Kidney (tissue), 14 donors: ENCODE measurements around the gene GARIN5B. TPM values are rescaled to one million over a fixed set of nuclear protein-coding genes. Genes with fewer than 3 reads are reported as not detected.

Source experiments
- DNase-seq, 5 donors: peaks; one replicate each; pipeline ENCODE4 v3.0.0-alpha.2; 2013 to 2020
- FAIRE-seq: peaks from 2 replicates; lab custom pipeline; 2012; peaks lifted over from hg19 to GRCh38; lab: Jason Lieb, UNC
- H3K27ac ChIP-seq, 2 donors: one replicate each; pipeline ENCODE4 v1.7.0; 2013; ENCODE audit warnings: low read depth in 2 of 2, low read length in 2 of 2, inconsistent platforms in 1 of 2
- H3K27me3 ChIP-seq: one replicate; pipeline ENCODE4 v1.7.1; 2013; ENCODE audit warnings: low read length, inconsistent platforms; ENCODE audit not compliant: control insufficient read depth, insufficient read depth
- H3K36me3 ChIP-seq, 3 donors: one replicate each; pipeline versions ENCODE4 v1.7.0 to v1.7.1; 2013; ENCODE audit warnings: low read length in 3 of 3, control low read depth in 1 of 3, inconsistent platforms in 1 of 3; ENCODE audit not compliant: insufficient read depth in 3 of 3, control insufficient read depth in 2 of 3
- H3K4me1 ChIP-seq, 3 donors: one replicate each; pipeline versions ENCODE4 v1.7.0 to v1.7.1; 2013; ENCODE audit warnings: low read length in 3 of 3, inconsistent platforms in 1 of 3, low read depth in 1 of 3; ENCODE audit not compliant: control insufficient read depth in 2 of 3, insufficient read depth in 2 of 3
- H3K4me3 ChIP-seq, 3 donors: one replicate each; pipeline versions ENCODE4 v1.7.0 to v1.8.1; 2013; ENCODE audit warnings: low read length in 3 of 3, control low read depth in 1 of 3, inconsistent platforms in 1 of 3
- H3K9ac ChIP-seq, 3 donors: one replicate each; pipeline versions ENCODE4 v1.7.0 to v1.7.1; 2013; ENCODE audit warnings: low read length in 3 of 3, control low read depth in 1 of 3, inconsistent platforms in 1 of 3
- H3K9me3 ChIP-seq, 3 donors: one replicate each; pipeline versions ENCODE4 v1.7.0 to v1.7.1; 2013; ENCODE audit warnings: low read length in 3 of 3, control low read depth in 1 of 3, inconsistent platforms in 1 of 3; ENCODE audit not compliant: control insufficient read depth in 2 of 3, insufficient read depth in 1 of 3
- intact Hi-C: fragments of 100-400 bp; cut with DNase I; formaldehyde crosslinking; loops from one replicate; pipeline ENCODE4 v1.11.1; 2022
- polyA plus RNA-seq: library from polyadenylated mRNA; stranded (reverse); fragments of 350-450 nt; fragmentation: Illumina TruSeq; extraction: RNeasy Lipid Tissue Mini Kit (QIAGEN cat#74804); gene quantifications from one replicate; pipeline ENCODE4 v1.2.3, GENCODE V29; 2014; ENCODE audit warnings: low read depth, low replicate concordance; ENCODE audit not compliant: insufficient read depth
- total RNA-seq: library from RNA; stranded (reverse); fragmentation: NEBNext Ultra II Directional; extraction: Animal tissue kit (Norgen Biotek cat#: 25700); gene quantifications from one replicate; pipeline ENCODE4 v1.2.1, GENCODE V29; 2021
- TF ChIP-seq, protein P1 (sequence below): IDR thresholded peaks from 3 replicates; pipeline ENCODE4 v1.5.1; 2012; ENCODE audit warnings: mild to moderate bottlenecking, moderate library complexity, borderline replicate concordance; ENCODE audit not compliant: insufficient read depth; ENCODE audit errors: extremely low read depth
- donor health status: control.
- donor health status: control.
- donor health status: control.
- donor health status: control.
- donor health status: control.
- donor health status: DM: yes; HTN: yes; CAD: no.
- donor health status: Normal renal cell carcinoma (clear cell type).

GARIN5B gene
- total and polyA plus RNA-seq, 2 donors from 2014 or later, result not detected

DNA sequence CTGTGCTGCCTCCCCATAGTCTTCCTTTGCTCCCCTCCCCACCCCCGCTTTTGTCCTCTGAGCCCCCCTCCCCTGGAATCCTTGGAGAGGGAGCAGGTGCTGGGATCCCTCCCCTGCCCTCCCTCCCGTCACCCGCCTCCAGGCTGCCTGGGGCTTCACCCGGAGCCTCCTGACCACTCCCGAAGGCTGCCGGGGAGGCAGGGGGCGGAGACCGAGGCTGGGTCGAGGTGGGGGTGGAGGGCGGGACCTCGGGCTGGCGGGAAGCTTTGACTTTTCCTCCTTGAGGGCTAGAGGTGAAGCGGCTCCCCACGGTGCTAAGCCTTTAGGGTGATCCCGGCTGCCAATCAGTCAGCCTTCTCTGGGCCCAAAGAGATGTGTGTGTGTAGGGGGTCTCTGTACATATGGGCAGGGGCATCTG, 21.9 kb downstream of the GARIN5B start:
- Histone ChIP-seq H3K27me3 (no peaks in the 10 kb centered on the region), H3K4me1 (peaks cover 0 to 16% (median 0%) of the 10 kb centered on the region in 3 donors), H3K9me3 (no peaks in the 10 kb centered on the region), H3K9ac (peak overlapping the region in 1 of 3 donors; percentile 87), H3K4me3 (peak overlapping the region in 2 of 3 donors; percentile 44 to 68), H3K36me3 (no peaks in the 10 kb centered on the region), H3K27ac (no peak overlapping the region)
- FAIRE-seq (no peak), DNase-seq (peak; percentile 84 to 91 (median 87))
- intact Hi-C loops, result no loop called here
- TF ChIP-seq, protein P1, sequence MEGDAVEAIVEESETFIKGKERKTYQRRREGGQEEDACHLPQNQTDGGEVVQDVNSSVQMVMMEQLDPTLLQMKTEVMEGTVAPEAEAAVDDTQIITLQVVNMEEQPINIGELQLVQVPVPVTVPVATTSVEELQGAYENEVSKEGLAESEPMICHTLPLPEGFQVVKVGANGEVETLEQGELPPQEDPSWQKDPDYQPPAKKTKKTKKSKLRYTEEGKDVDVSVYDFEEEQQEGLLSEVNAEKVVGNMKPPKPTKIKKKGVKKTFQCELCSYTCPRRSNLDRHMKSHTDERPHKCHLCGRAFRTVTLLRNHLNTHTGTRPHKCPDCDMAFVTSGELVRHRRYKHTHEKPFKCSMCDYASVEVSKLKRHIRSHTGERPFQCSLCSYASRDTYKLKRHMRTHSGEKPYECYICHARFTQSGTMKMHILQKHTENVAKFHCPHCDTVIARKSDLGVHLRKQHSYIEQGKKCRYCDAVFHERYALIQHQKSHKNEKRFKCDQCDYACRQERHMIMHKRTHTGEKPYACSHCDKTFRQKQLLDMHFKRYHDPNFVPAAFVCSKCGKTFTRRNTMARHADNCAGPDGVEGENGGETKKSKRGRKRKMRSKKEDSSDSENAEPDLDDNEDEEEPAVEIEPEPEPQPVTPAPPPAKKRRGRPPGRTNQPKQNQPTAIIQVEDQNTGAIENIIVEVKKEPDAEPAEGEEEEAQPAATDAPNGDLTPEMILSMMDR, result no peak

DNA sequence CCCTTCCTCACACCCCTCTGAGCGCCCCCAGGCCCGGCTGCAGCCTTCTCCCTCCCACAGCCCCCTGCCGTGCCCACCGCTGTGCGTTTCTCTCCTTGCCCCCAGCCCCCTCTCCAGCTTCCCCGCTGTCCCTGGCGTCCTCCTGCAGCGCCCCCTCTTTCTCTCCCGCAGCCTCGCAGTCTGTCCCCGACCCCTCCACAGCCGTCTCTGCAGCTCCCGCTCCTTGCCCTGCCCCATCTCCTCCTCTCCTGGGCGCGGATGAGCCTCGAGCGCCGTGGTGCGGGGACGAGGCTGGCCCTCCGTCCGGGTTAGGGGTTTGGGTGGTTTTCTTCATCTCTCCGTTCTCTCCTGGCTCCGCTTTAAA, 22.3 kb downstream of the GARIN5B start:
- FAIRE-seq, result no peak
- intact Hi-C loops, result no loop called here
- H3K9me3 ChIP-seq, result no peaks in the 10 kb centered on the region
- TF ChIP-seq, protein P1, result no peak
- H3K27me3 ChIP-seq, result no peaks in the 10 kb centered on the region
- DNase-seq, result peak in 4 of 5 donors; percentile 58 to 83 (median 70)
- H3K27ac ChIP-seq, result no peak overlapping the region
- peaks cover 0 to 16% (median 0%) of the 10 kb centered on the region in 3 donors for H3K4me1 ChIP-seq
- peak overlapping the region in 2 of 3 donors; percentile 7 to 87 for H3K9ac ChIP-seq
- H3K4me3 ChIP-seq, result peak overlapping the region; percentile 68 to 72 (median 68)
- H3K36me3 ChIP-seq, result no peaks in the 10 kb centered on the region

- peak overlapping the region; percentile 41 to 43 for H3K27ac ChIP-seq
- DNase-seq (peak in 2 of 5 donors; percentile 82 to 87), FAIRE-seq (no peak)
- peak overlapping the region; percentile 68 to 72 (median 68) for H3K4me3 ChIP-seq
- H3K9ac ChIP-seq, result peak overlapping the region; percentile 30 to 87 (median 58)
- no peaks in the 10 kb centered on the region for H3K36me3 ChIP-seq
- TF ChIP-seq, protein P1, result no peak
- H3K27me3 ChIP-seq, result no peaks in the 10 kb centered on the region
- peaks cover 0 to 16% (median 0%) of the 10 kb centered on the region in 3 donors for H3K4me1 ChIP-seq
- intact Hi-C loops, result no loop called here
- no peaks in the 10 kb centered on the region for H3K9me3 ChIP-seq
Measured at GRCh38 chr19:55339889-55340783, 22.9 kb downstream of the GARIN5B start.
